Measurements from ENCODE around the gene ZNF12. TPM values are rescaled to one million over a fixed set of nuclear protein-coding genes. Genes with fewer than 3 reads are reported as not detected.

Gene ZNF12
- polyA plus RNA-seq: 18.1 and 23.9 TPM in 2 replicates

DNA sequence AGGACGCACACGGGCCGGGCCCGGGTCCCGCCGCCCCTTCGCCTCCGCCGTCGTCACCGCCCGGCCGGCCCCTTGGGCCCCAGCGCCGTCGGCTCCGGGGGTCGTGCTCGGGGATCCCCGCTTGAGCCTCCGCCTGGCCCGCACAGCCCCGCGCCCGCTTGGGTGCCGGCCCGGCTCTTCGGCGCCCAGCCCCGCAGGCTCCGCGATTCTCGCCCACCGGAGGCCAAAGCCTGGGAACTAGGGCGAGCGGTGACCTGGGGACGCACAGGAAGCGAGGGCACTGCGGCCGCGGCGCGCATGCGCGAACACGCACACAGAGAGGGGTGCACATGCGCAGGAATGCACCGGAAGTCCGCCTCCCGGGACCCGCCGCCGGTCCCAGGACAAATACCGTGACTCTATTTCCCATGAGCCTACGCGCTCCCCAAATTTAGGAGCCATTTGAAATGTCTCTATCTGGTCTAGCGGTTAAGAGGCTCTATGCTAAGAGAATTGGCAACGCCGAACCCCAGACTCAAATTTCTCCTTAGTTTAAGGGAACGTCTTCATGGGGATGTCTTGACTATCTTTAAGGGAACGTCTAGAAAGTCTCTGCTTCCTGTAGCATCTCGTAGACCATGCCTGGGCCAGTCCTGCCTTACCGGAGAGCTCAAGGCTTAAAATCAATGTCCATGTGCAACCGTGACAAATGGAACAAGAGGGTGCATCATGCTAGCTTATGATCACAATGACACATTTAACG, at the start of gene ZNF12:
Gene ZNF12, minus strand, starts transcription at position 282 of the 742 bp plus-strand sequence. CDS start 1,774 bp downstream, outside the sequence.

DNA sequence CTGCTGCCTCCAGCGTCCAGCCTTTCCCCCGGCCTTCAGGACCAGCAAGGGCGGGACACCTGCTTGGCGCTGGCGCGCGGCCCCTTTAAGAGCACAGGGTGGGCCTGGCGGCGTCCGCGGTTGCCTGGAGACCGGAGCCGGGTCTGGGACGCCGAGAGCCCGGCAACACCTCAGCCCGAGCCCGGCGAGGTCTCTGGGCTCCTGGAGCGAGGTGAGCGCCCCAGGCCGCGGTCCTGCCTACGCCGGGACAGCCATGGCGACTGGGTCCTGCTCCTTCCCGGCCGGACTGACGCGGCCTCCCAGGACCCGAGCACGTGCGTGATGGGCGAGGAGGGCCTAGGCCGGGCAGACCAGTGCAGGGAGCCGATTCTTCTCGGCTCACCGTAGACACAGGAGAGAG, 47.2 kb upstream of the ZNF12 start, which contains the start of gene RSPH10B2:
Gene RSPH10B2, plus strand, starts transcription at position 140 of the 400 bp plus-strand sequence. CDS start 3,575 bp downstream, outside the sequence.

Other genes with a start within 250 kb of the ZNF12 start
- gene KDELR2, start 222.8 kb downstream of the ZNF12 start, polyA plus RNA-seq: 29.6 and 45.9 TPM in 2 replicates
- 1.2 and 1.7 TPM in 2 replicates for gene GRID2IP, start 155.5 kb downstream of the ZNF12 start, polyA plus RNA-seq
- gene ZDHHC4, start 129.5 kb downstream of the ZNF12 start, polyA plus RNA-seq: 36.5 and 51.9 TPM in 2 replicates
- 2.0 and 3.0 TPM in 2 replicates for gene INTS15, start 116.9 kb downstream of the ZNF12 start, polyA plus RNA-seq
- not detected in 2 replicates for gene ZNF853, start 91.3 kb downstream of the ZNF12 start, polyA plus RNA-seq
- gene ZNF316, start 69.6 kb downstream of the ZNF12 start, polyA plus RNA-seq: 0.04 and 0.07 TPM in 2 replicates
- gene RSPH10B2, start 47.2 kb upstream of the ZNF12 start, polyA plus RNA-seq: 0.47 TPM in 1 of 2 replicates, not detected in the other
- gene CCZ1B, start 119.3 kb upstream of the ZNF12 start, polyA plus RNA-seq: 41.2 and 41.5 TPM in 2 replicates